HL-60 (cell line): ENCODE results near the gene TJP1.

Experiments used
- DNase-seq, 2 experiments: peaks; one replicate each; pipeline ENCODE4 v3.0.0-alpha.2; 2010 to 2020; ENCODE audit warnings: low read depth in 1 of 2, low spot score in 1 of 2
- H3K27ac ChIP-seq: fragments of 250-450 bp; sonication (Bioruptor Pico); replicated peaks from 2 replicates; pipeline ENCODE4 v1.5.1; 2020; ENCODE audit warnings: mild to moderate bottlenecking, moderate library complexity
- H3K27me3 ChIP-seq: fragments of 250-450 bp; sonication (Bioruptor Pico); 2 replicates; pipeline ENCODE4 v1.5.1; 2021; ENCODE audit warnings: mild to moderate bottlenecking, moderate library complexity; ENCODE audit not compliant: insufficient read depth, poor library complexity, severe bottlenecking
- H3K4me3 ChIP-seq: replicated peaks from 2 replicates; pipeline ENCODE4 v1.5.1; 2011; ENCODE audit warnings: mild to moderate bottlenecking, control low read depth, low read length; ENCODE audit not compliant: insufficient read depth
- CTCF ChIP-seq: IDR thresholded peaks from one replicate; pipeline ENCODE4 v1.5.1; 2011; ENCODE audit warnings: low read length, control low read depth, inconsistent platforms; ENCODE audit not compliant: insufficient read depth
- GABPA ChIP-seq: IDR thresholded peaks from 2 replicates; pipeline ENCODE4 v1.6.1; 2012; ENCODE audit warnings: low read depth
- POLR2AphosphoS5 ChIP-seq: IDR thresholded peaks from 2 replicates; pipeline ENCODE4 v1.6.1; 2012; ENCODE audit warnings: low read depth
- SPI1 ChIP-seq: IDR thresholded peaks from 2 replicates; pipeline ENCODE4 v1.6.1; 2012; ENCODE audit warnings: low read depth, mild to moderate bottlenecking, borderline replicate concordance
- TF ChIP-seq, protein P1 (sequence below): IDR thresholded peaks from 2 replicates; pipeline ENCODE4 v1.6.1; 2012; ENCODE audit warnings: low read depth; ENCODE audit not compliant: insufficient replicate concordance

Gene TJP1

GRCh38 chr15:29857221-29857789, 35.0 kb upstream of the TJP1 start:
- no peak for TF ChIP-seq SPI1
- TF ChIP-seq, protein P1, sequence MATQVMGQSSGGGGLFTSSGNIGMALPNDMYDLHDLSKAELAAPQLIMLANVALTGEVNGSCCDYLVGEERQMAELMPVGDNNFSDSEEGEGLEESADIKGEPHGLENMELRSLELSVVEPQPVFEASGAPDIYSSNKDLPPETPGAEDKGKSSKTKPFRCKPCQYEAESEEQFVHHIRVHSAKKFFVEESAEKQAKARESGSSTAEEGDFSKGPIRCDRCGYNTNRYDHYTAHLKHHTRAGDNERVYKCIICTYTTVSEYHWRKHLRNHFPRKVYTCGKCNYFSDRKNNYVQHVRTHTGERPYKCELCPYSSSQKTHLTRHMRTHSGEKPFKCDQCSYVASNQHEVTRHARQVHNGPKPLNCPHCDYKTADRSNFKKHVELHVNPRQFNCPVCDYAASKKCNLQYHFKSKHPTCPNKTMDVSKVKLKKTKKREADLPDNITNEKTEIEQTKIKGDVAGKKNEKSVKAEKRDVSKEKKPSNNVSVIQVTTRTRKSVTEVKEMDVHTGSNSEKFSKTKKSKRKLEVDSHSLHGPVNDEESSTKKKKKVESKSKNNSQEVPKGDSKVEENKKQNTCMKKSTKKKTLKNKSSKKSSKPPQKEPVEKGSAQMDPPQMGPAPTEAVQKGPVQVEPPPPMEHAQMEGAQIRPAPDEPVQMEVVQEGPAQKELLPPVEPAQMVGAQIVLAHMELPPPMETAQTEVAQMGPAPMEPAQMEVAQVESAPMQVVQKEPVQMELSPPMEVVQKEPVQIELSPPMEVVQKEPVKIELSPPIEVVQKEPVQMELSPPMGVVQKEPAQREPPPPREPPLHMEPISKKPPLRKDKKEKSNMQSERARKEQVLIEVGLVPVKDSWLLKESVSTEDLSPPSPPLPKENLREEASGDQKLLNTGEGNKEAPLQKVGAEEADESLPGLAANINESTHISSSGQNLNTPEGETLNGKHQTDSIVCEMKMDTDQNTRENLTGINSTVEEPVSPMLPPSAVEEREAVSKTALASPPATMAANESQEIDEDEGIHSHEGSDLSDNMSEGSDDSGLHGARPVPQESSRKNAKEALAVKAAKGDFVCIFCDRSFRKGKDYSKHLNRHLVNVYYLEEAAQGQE = no peak
- no peak for TF ChIP-seq POLR2AphosphoS5
- no peak for TF ChIP-seq CTCF
- no peak for TF ChIP-seq GABPA
- DNase-seq = no peak
- H3K27ac ChIP-seq = no peak overlapping the region
- H3K27me3 ChIP-seq = no peaks in the 10 kb centered on the region
- no peak overlapping the region for H3K4me3 ChIP-seq

DNA sequence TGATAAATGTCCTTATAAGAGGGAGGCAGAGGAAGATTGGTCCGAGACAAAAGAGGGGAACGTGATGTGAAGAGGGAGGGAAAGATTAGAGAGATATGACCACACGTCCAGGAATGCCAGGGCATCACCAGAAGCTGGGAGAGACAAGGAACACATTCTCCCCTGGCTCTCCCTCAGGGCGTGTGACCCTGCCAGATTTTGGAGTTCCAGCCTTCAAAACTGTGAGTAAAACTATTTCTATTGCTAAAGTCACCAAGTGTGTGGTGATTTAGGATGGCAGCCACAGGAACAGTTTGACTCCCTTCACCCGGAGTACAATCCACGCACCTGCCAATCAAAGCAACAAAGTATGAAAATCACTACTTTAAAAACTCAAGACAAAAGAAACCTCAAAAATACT, 32.1 kb upstream of the TJP1 start:
- TF ChIP-seq GABPA (no peak), SPI1 (no peak), CTCF (no peak), POLR2AphosphoS5 (no peak)
- TF ChIP-seq, protein P1 = no peak
- Histone ChIP-seq H3K27ac (no peak overlapping the region), H3K27me3 (no peaks in the 10 kb centered on the region), H3K4me3 (no peak overlapping the region)
- DNase-seq = no peak

DNA sequence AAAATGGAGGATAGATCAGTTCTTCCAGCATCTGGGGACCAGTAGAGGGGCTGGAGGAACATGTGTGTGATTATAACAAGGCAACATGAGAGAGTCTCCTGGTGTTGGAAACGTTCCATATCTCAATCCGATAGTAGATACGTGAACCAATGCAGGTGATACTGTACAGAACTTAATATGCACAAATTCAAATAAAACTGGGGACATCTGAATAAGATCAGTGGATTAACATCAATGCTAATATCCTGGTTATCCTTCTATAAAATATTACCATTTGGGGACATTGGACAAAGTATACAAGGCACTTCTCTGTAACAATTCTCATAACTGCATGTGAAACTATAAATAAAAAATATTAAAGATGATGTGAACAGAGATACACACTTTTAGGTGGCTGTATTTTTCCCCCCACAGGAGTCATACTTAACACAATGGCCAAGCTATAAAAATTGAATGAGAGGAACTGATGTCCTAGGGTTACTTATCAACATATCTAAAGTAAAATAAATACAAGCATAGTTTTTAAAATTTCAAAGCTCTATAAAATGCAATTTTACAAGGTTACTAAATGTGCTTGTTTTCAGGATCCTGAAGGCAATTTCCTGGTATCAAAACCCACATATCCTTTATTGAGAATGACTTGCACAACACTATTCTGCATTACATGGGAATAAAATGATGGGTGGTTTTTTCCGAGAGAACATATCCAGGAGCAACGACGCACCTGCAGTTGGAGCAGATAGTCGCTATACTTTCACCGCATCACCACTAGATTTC, 31.1 kb upstream of the TJP1 start:
- Histone ChIP-seq H3K27me3 (no peaks in the 10 kb centered on the region), H3K4me3 (no peak overlapping the region), H3K27ac (no peak overlapping the region)
- DNase-seq = no peak
- no peak for TF ChIP-seq CTCF
- TF ChIP-seq, protein P1 = no peak
- TF ChIP-seq SPI1 = no peak
- TF ChIP-seq GABPA = no peak
- TF ChIP-seq POLR2AphosphoS5 = no peak
